Measurements from ENCODE around the gene ASB7.

GRCh38 chr15:100688549-100689120, 86.2 kb downstream of the ASB7 start:
- TF ChIP-seq REST (IDR thresholded peaks at IDR 0.05; ENCODE audit: unreplicated experiment) = no peak
- no peak for TF ChIP-seq EZH2 (IDR thresholded peaks at IDR 0.05; ENCODE audit: low read depth, unreplicated experiment)
- TF ChIP-seq, protein P1, sequence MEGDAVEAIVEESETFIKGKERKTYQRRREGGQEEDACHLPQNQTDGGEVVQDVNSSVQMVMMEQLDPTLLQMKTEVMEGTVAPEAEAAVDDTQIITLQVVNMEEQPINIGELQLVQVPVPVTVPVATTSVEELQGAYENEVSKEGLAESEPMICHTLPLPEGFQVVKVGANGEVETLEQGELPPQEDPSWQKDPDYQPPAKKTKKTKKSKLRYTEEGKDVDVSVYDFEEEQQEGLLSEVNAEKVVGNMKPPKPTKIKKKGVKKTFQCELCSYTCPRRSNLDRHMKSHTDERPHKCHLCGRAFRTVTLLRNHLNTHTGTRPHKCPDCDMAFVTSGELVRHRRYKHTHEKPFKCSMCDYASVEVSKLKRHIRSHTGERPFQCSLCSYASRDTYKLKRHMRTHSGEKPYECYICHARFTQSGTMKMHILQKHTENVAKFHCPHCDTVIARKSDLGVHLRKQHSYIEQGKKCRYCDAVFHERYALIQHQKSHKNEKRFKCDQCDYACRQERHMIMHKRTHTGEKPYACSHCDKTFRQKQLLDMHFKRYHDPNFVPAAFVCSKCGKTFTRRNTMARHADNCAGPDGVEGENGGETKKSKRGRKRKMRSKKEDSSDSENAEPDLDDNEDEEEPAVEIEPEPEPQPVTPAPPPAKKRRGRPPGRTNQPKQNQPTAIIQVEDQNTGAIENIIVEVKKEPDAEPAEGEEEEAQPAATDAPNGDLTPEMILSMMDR (conservative IDR thresholded peaks at IDR 0.05; ENCODE audit: low read depth in 2 of 2) = no peak
- no peak for TF ChIP-seq POLR2AphosphoS5 (IDR thresholded peaks at IDR 0.05; ENCODE audit: low read depth)
- TF ChIP-seq EZH2phosphoT487 (IDR thresholded peaks at IDR 0.05; ENCODE audit: unreplicated experiment) = no peak
- TF ChIP-seq JUNB (IDR thresholded peaks at IDR 0.05; ENCODE audit: unreplicated experiment) = no peak
- no peak for TF ChIP-seq CREB1 (CRISPR knock-in tag; IDR thresholded peaks at IDR 0.05; ENCODE audit: low read depth)
- no peak for TF ChIP-seq ZNF462 (CRISPR knock-in tag; IDR thresholded peaks at IDR 0.05)
- TF ChIP-seq STAT1 (IDR thresholded peaks at IDR 0.05; ENCODE audit: unreplicated experiment) = no peak
- no peak for TF ChIP-seq NANOG (IDR thresholded peaks at IDR 0.05; ENCODE audit: borderline replicate concordance)

All from GM23338 (cell line).